HG03097 (cell line): ENCODE results near the gene CAP2.

Experiments
- ATAC-seq: cut with Tn5 transposase; IDR thresholded peaks from one replicate; pipeline ENCODE4 v1.9.1; 2021; ENCODE audit not compliant: unreplicated experiment, low FRiP score

Gene CAP2

GRCh38 chr6:17392978-17393891 is at the start of gene CAP2:
Gene CAP2, plus strand, starts transcription at chr6:17393595. Its CDS starts 27,961 bp downstream, at chr6:17421556.
- ATAC-seq: no peak

- ATAC-seq: no peak
These were observed 46.4 kb upstream of the CAP2 start for GRCh38 chr6:17347012-17347411.

- ATAC-seq: no peak
These were observed 44.0 kb upstream of the CAP2 start for GRCh38 chr6:17349427-17349826.

- ATAC-seq: no peak
These were observed 41.1 kb upstream of the CAP2 start for GRCh38 chr6:17352302-17352701.

GRCh38 chr6:17353440-17354175 is 39.8 kb upstream of the CAP2 start:
- ATAC-seq: no peak

GRCh38 chr6:17354700-17355403 is 38.5 kb upstream of the CAP2 start:
- ATAC-seq: no peak

GRCh38 chr6:17355404-17355774 is 38.0 kb upstream of the CAP2 start:
- ATAC-seq: no peak

GRCh38 chr6:17358515-17358914 is 34.9 kb upstream of the CAP2 start:
- no peak for ATAC-seq

GRCh38 chr6:17360564-17360963 is 32.8 kb upstream of the CAP2 start:
- ATAC-seq: no peak

- ATAC-seq: no peak
These were observed 32.4 kb upstream of the CAP2 start for GRCh38 chr6:17361013-17361412.

GRCh38 chr6:17365961-17366360 is 27.4 kb upstream of the CAP2 start:
- no peak for ATAC-seq

- ATAC-seq: no peak
These were observed 25.5 kb upstream of the CAP2 start for GRCh38 chr6:17367868-17368267.

- ATAC-seq: no peak
These were observed 11.8 kb upstream of the CAP2 start for GRCh38 chr6:17381424-17382147.

- ATAC-seq: no peak
These were observed 7.7 kb upstream of the CAP2 start for GRCh38 chr6:17385660-17386059.

GRCh38 chr6:17388365-17388764 is 5.0 kb upstream of the CAP2 start:
- no peak for ATAC-seq

- ATAC-seq: no peak
These were observed 4.0 kb upstream of the CAP2 start for GRCh38 chr6:17389274-17389847.

GRCh38 chr6:17390276-17390675 is 3.1 kb upstream of the CAP2 start:
- no peak for ATAC-seq

- no peak for ATAC-seq
These were observed 1.4 kb upstream of the CAP2 start for GRCh38 chr6:17391976-17392375.

GRCh38 chr6:17393892-17394631 is 667 bp downstream of the CAP2 start:
- ATAC-seq: no peak

GRCh38 chr6:17395112-17395511 is 1.7 kb downstream of the CAP2 start:
- ATAC-seq: no peak
